ENCODE data around the gene HGFAC.

HGFAC gene

DNA sequence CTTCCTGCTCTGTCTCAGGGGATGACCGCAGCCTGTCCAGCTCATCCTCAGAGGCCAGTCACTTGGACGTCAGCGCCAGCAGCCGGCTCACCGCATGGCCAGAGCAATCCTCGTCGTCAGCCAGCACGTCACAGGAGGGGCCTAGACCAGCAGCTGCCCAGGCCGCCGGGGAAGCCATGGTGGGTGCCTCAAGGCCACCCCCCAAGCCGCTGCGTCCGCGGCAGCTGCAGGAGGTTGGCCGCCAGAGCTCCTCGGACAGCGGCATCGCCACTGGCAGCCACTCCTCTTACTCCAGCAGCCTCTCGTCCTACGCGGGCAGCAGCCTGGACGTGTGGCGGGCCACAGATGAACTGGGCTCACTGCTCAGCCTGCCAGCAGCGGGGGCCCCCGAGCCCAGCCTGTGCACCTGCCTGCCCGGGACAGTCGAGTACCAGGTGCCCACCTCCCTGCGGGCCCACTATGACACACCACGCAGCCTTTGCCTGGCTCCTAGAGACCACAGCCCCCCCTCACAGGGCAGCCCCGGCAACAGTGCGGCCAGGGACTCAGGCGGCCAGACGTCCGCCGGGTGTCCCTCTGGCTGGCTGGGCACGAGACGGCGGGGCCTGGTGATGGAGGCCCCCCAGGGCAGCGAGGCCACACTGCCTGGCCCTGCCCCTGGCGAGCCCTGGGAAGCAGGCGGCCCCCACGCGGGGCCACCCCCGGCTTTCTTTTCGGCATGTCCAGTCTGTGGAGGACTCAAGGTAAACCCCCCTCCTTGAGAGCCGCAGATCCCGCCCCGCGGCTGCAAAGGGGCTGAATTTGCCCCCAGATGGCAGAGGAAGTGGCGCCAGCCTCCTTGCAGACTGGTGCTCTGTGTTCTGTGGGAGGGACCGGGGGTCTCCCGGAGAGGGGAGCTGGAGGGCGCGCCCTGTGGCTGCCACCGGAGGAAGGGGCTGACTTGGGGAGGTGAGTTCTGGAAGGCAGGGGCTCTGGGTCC, 51.3 kb downstream of the HGFAC start:
- no peak for DNase-seq

DNA sequence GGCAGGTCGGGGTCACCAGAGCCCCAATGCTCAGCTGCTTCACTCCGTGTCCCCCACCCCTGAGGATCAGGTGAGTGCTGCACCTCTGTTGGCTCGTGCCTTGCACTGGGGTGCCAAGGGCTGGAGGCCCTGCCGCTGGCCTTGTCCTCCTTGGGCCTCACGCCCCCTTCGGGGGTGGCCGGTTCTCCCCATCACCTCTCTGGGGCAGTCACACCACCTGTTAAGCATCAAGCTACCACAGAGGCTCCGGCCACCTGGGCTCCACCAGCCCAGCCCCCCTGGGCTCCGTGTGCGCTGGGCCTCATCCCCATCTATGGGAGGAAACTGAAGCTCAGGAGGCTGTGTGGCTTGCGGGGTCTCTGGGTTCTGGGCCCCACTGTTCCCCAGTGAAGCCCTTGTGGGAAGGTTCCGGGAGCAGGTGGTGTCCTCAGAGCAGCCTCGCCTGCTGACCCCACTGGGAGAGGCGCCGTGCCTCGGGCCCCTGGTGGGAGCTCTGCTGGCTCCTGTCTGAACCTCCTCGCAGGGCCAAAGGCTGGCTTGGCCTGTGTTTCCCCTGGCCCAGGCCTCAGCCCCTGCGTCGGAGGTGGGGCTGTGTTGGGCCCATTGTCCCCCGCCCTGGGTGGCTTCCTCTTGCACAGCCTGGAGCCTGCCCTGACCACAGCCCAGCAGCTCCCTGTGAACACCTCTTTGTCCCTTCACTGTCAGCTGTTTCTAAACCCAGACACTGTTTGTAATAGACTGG, 52.1 kb downstream of the HGFAC start:
- no peak for DNase-seq

- DNase-seq: no peak
Observed at GRCh38 chr4:3494462-3494871, 52.7 kb downstream of the HGFAC start.

DNA sequence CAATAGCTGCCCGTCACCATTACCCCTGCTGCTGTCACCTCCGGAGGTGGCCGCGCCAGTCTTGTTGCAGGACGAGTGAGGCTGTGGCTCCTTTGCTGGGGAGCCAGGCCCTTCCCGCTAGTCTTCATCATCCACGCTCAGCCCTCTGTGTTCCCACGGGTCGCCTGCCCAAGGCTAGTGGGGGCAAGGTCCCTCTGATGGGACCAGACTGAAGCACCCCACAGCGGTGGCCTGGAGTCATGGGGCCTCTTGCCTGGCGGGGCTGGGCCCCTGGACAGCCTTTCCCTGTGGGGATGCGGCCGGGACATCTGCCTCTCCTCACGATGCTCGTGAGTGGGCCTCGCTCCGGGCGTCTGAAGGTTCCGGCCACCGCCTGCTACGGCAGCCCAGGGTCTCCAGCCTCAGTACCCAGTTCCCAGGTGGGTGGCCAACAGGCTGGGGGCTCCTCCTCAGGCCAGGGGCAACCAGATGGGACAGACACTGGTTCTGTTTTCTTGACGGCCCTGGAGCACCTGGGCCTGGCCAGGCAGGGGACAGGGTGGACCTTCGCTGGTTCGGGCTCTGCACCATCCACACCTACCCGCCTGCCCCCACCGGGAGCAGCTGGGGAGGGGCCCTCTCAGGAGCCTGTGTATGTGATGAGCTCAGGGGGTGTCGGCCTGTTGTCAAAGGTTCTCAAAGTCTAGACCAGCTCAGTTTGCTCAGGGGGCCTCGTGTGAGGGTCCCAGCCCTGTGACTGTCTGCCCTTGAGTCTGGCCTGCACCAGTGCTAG, 53.6 kb downstream of the HGFAC start:
- DNase-seq: no peak

- no peak for DNase-seq
Observed at GRCh38 chr4:3496021-3496420, 54.3 kb downstream of the HGFAC start.

DNA sequence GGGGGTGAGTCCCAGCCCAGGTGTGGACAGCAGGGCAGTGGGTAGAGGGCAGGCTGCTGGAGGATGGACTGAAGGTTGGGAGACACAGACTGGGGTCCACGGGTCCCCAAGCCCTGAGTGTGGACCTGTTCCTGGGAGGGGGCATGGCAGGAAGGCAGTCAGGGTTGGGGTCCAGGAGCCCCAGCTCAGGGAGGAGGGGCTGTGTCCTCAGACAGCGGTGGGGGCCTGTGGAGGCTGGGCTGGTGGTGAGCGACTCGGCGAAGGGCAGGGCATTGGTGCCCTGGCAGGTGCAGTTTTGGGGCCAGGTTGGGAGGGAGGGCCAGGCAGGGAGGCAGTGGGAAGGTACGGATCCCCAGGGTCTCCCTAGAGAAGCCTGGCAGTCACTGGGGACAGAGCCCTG, 55.3 kb downstream of the HGFAC start:
- DNase-seq: no peak

GRCh38 chr4:3497523-3498389, 56.0 kb downstream of the HGFAC start:
- no peak for DNase-seq

GRCh38 chr4:3498407-3498806, 56.6 kb downstream of the HGFAC start:
- no peak for DNase-seq
